IMR-90 (cell line): Measurements from ENCODE around the gene KDM1A. TPM values are rescaled to one million over a fixed set of nuclear protein-coding genes. Genes with fewer than 3 reads are reported as not detected.

Experiments used
- CHD1 ChIP-seq: IDR thresholded peaks from 2 replicates; pipeline ENCODE4 v1.6.1; 2012; ENCODE audit warnings: low read depth, low read length, improper control_type of control experiment
- CTCF ChIP-seq: conservative IDR thresholded peaks from 2 replicates; pipeline ENCODE4 v1.5.1; 2012; ENCODE audit warnings: mild to moderate bottlenecking, low read depth, low read length, improper control_type of control experiment
- RCOR1 ChIP-seq: IDR thresholded peaks from 2 replicates; pipeline ENCODE4 v1.6.1; 2012; ENCODE audit warnings: mild to moderate bottlenecking, low read length, improper control_type of control experiment; ENCODE audit not compliant: insufficient replicate concordance
- USF2 ChIP-seq: fragments of 150-350 bp; IDR thresholded peaks from 2 replicates; pipeline ENCODE4 v1.6.1; 2017; ENCODE audit warnings: mild to moderate bottlenecking, antibody characterized with exemption, low read length, low read depth
- polyA plus RNA-seq, 3 experiments: library from polyadenylated mRNA; depleted of rRNA; stranded (reverse); fragments of >200 nt; gene quantifications; 2 replicates each; pipeline ENCODE4 v1.2.3, GENCODE V29; 2012; ENCODE audit warnings: low replicate concordance in 1 of 3
- total RNA-seq: library from RNA; depleted of rRNA; stranded (reverse); fragments of >200 nt; gene quantifications from 2 replicates; pipeline ENCODE4 v1.2.3, GENCODE V29; 2012

The KDM1A gene
- total and polyA plus RNA-seq, 2 of the 4 experiments (the other 2 are of a cell fraction): 58.7 to 104 TPM

- no peak for TF ChIP-seq USF2
- TF ChIP-seq RCOR1: peak; percentile 98
- no peak for TF ChIP-seq CTCF
- no peak for TF ChIP-seq CHD1
Measured at GRCh38 chr1:23100074-23100748, 80.9 kb downstream of the KDM1A start (continued).
